Neural progenitor cell (in vitro differentiated cells): ENCODE results near the gene RNF11. TPM values are rescaled to one million over a fixed set of nuclear protein-coding genes. Genes with fewer than 3 reads are reported as not detected.

Experiments
- DNase-seq: peaks from one replicate; pipeline ENCODE4 v3.0.0-alpha.2; 2016; ENCODE audit warnings: low spot score
- H2AFZ ChIP-seq: fragments of 200-600 bp; sonication (generic); replicated peaks from 2 replicates; pipeline ENCODE4 v1.6.1; 2016; ENCODE audit warnings: antibody characterized with exemption
- H3F3A ChIP-seq: fragments of 200-600 bp; sonication (generic); 2 replicates; pipeline ENCODE4 v1.6.1; 2016; ENCODE audit warnings: antibody characterized with exemption, low read depth
- H3K27ac ChIP-seq: fragments of 200-600 bp; sonication (generic); 2 replicates; pipeline ENCODE4 v1.5.1; 2016; ENCODE audit warnings: mild to moderate bottlenecking
- H3K27me3 ChIP-seq: fragments of 200-600 bp; sonication (generic); 2 replicates; pipeline ENCODE4 v1.6.1; 2016; ENCODE audit warnings: mild to moderate bottlenecking, moderate library complexity
- H3K36me3 ChIP-seq: fragments of 200-600 bp; sonication (generic); 2 replicates; pipeline ENCODE4 v1.5.1; 2016
- H3K4me1 ChIP-seq: fragments of 200-600 bp; sonication (generic); 2 replicates; pipeline ENCODE4 v1.6.1; 2016; ENCODE audit warnings: mixed run types
- H3K4me2 ChIP-seq: fragments of 200-600 bp; sonication (generic); 2 replicates; pipeline ENCODE4 v1.6.1; 2016
- H3K4me3 ChIP-seq: fragments of 200-600 bp; sonication (generic); 2 replicates; pipeline ENCODE4 v1.5.1; 2016
- H3K79me2 ChIP-seq: fragments of 200-600 bp; sonication (generic); 2 replicates; pipeline ENCODE4 v1.6.1; 2016; ENCODE audit warnings: low read depth
- H3K9ac ChIP-seq: fragments of 200-600 bp; sonication (generic); 2 replicates; pipeline ENCODE4 v1.6.1; 2016
- H3K9me3 ChIP-seq: fragments of 200-600 bp; sonication (generic); 2 replicates; pipeline ENCODE4 v1.5.1; 2016; ENCODE audit warnings: low read depth
- H4K20me1 ChIP-seq: fragments of 200-600 bp; sonication (generic); 2 replicates; pipeline ENCODE4 v1.6.1; 2016; ENCODE audit warnings: low read depth
- H3K27ac Mint-ChIP-seq: 3 replicates; pipeline ENCODE4 v1.8.0; 2021; ENCODE audit warnings: mixed read lengths
- H3K27me3 Mint-ChIP-seq: 2 replicates; pipeline ENCODE4 v1.8.0; 2022; ENCODE audit warnings: low read depth, mild to moderate bottlenecking, inconsistent platforms, moderate library complexity, mixed read lengths; ENCODE audit not compliant: insufficient read depth
- H3K36me3 Mint-ChIP-seq: 3 replicates; pipeline ENCODE4 v1.8.0; 2021; ENCODE audit warnings: mixed read lengths
- H3K4me1 Mint-ChIP-seq: 3 replicates; pipeline ENCODE4 v1.8.0; 2021; ENCODE audit warnings: mixed read lengths
- H3K4me3 Mint-ChIP-seq: 3 replicates; pipeline ENCODE4 v1.8.0; 2021; ENCODE audit warnings: mild to moderate bottlenecking, moderate library complexity, mixed read lengths
- H3K9me3 Mint-ChIP-seq: 3 replicates; pipeline ENCODE4 v1.8.0; 2020; ENCODE audit warnings: mixed read lengths
- EZH2 ChIP-seq: fragments of 200-600 bp; sonication (generic); IDR thresholded peaks from 2 replicates; pipeline ENCODE4 v1.6.1; 2017; ENCODE audit warnings: antibody characterized with exemption, mild to moderate bottlenecking, moderate library complexity
- EZH2phosphoT487 ChIP-seq: fragments of 200-600 bp; sonication (generic); IDR thresholded peaks from 2 replicates; pipeline ENCODE4 v1.6.1; 2017; ENCODE audit warnings: antibody characterized with exemption
- total RNA-seq: library from RNA; depleted of rRNA; stranded (reverse); fragments of >200 nt; gene quantifications from 2 replicates; pipeline ENCODE4 v1.2.3, GENCODE V29; 2015; ENCODE audit warnings: low replicate concordance
- TF ChIP-seq, protein P1 (sequence below): fragments of 200-600 bp; sonication (generic); IDR thresholded peaks from 2 replicates; pipeline ENCODE4 v1.5.1; 2017; ENCODE audit warnings: antibody characterized with exemption, mild to moderate bottlenecking

Gene RNF11
- total RNA-seq, 1 donor from 2014 or later: 108 TPM

DNA sequence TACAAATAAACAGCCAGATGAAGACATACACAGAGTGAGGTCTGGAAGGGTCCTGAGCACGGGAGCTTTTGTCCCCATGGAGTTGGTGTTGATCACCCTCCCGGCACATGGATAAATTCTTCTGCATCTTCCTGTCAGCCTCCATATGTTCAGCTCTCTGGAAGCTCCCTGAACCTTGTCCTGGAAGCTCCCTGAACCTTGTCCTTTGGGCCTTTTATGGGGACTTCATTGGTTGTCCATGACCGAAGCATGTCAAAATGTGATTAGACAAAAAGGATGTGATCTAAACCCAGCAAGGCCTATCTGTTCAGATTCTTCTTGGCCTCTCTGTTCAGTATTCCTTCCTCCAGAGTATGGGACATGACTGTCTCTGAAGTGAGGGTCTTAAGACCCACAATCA is 25.4 kb upstream of the RNF11 start:
- DNase-seq: no peak
- Histone ChIP-seq H3K9ac (no peak overlapping the region), H3K79me2 (no peaks in the 10 kb centered on the region), H3K27me3 (no peaks in the 10 kb centered on the region), H3K9me3 (no peaks in the 10 kb centered on the region), H3K36me3 (no peaks in the 10 kb centered on the region), H2AFZ (no peak overlapping the region), H3F3A (no peaks in the 10 kb centered on the region), H3K4me1 (no peaks in the 10 kb centered on the region), H3K4me3 (no peak overlapping the region), H3K27ac (no peak overlapping the region), H4K20me1 (no peaks in the 10 kb centered on the region), H3K4me2 (no peak overlapping the region)
- H3K4me3 Mint-ChIP-seq: no peak overlapping the region
- H3K9me3 Mint-ChIP-seq: no peaks in the 10 kb centered on the region
- no peak overlapping the region for H3K27ac Mint-ChIP-seq
- H3K36me3 Mint-ChIP-seq: no peaks in the 10 kb centered on the region
- H3K4me1 Mint-ChIP-seq: no peaks in the 10 kb centered on the region
- no peak for TF ChIP-seq EZH2
- TF ChIP-seq, protein P1, sequence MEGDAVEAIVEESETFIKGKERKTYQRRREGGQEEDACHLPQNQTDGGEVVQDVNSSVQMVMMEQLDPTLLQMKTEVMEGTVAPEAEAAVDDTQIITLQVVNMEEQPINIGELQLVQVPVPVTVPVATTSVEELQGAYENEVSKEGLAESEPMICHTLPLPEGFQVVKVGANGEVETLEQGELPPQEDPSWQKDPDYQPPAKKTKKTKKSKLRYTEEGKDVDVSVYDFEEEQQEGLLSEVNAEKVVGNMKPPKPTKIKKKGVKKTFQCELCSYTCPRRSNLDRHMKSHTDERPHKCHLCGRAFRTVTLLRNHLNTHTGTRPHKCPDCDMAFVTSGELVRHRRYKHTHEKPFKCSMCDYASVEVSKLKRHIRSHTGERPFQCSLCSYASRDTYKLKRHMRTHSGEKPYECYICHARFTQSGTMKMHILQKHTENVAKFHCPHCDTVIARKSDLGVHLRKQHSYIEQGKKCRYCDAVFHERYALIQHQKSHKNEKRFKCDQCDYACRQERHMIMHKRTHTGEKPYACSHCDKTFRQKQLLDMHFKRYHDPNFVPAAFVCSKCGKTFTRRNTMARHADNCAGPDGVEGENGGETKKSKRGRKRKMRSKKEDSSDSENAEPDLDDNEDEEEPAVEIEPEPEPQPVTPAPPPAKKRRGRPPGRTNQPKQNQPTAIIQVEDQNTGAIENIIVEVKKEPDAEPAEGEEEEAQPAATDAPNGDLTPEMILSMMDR: no peak
- no peak for TF ChIP-seq EZH2phosphoT487
- H3K27me3 Mint-ChIP-seq: peaks cover 2% of the 10 kb centered on the region

DNA sequence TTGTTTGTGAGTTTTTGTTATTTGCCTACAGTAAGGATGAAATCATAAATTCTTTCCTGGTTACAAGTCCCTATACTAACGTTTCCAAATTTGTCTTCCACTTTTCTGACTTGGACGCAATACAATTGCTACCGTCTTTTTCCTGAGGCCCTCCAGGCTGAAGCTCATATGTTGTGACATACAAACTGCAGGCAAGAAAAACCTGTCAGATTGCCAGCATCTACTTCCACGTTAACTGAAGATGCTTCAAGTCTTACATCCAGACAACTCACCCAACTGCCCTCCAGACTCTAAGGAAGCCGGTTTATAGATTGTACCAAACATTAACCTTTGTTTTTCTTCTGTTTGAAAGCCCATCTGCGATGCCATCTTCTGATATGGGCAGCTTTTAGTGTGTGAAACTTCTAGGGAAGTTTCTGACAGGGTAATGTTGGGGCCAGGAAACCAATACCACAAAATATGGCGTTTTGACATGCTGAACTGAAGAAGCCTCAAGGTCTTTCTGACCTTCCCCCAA is 21.4 kb upstream of the RNF11 start:
- Histone ChIP-seq H3K9ac (no peak overlapping the region), H3K9me3 (no peaks in the 10 kb centered on the region), H3K4me3 (no peak overlapping the region), H3K4me2 (no peak overlapping the region), H3K79me2 (no peaks in the 10 kb centered on the region), H2AFZ (no peak overlapping the region), H3K4me1 (no peaks in the 10 kb centered on the region), H3K27ac (no peak overlapping the region), H4K20me1 (no peaks in the 10 kb centered on the region), H3K27me3 (no peaks in the 10 kb centered on the region), H3F3A (no peaks in the 10 kb centered on the region), H3K36me3 (no peaks in the 10 kb centered on the region)
- no peak overlapping the region for H3K27ac Mint-ChIP-seq
- H3K36me3 Mint-ChIP-seq: no peaks in the 10 kb centered on the region
- H3K27me3 Mint-ChIP-seq: no peaks in the 10 kb centered on the region
- TF ChIP-seq, protein P1: no peak
- no peak for TF ChIP-seq EZH2
- no peak for TF ChIP-seq EZH2phosphoT487
- no peaks in the 10 kb centered on the region for H3K4me1 Mint-ChIP-seq
- DNase-seq: no peak
- no peak overlapping the region for H3K4me3 Mint-ChIP-seq
- H3K9me3 Mint-ChIP-seq: no peaks in the 10 kb centered on the region

DNA sequence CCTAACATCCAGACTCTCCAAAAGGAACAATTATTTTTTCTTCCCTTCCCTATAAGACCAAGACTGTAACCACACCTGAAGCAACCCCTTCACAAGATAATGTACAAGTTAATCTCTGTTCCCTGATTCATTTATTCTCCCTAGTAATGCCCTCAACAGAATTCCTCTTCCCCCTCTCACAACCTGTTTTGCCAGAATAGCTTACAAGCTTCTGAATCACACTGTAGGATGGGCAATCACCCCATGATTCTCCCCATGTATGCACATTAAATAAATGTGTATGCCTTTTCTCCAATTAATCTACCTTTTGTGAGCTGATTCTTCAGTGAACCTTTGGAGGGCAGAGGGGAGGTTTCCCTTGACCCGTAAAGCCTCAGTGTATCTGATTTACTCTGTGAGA is 20.9 kb upstream of the RNF11 start:
- no peaks in the 10 kb centered on the region for H4K20me1 ChIP-seq
- no peak overlapping the region for H3K4me2 ChIP-seq
- DNase-seq: no peak
- H3K4me3 Mint-ChIP-seq: no peak overlapping the region
- no peaks in the 10 kb centered on the region for H3K9me3 Mint-ChIP-seq
- no peaks in the 10 kb centered on the region for H3K27me3 ChIP-seq
- H3K36me3 ChIP-seq: no peaks in the 10 kb centered on the region
- no peaks in the 10 kb centered on the region for H3K79me2 ChIP-seq
- H3K36me3 Mint-ChIP-seq: no peaks in the 10 kb centered on the region
- H3K9me3 ChIP-seq: no peaks in the 10 kb centered on the region
- H3K4me1 ChIP-seq: no peaks in the 10 kb centered on the region
- no peak overlapping the region for H3K9ac ChIP-seq
- no peak overlapping the region for H3K27ac ChIP-seq
- H3K4me3 ChIP-seq: no peak overlapping the region
- H2AFZ ChIP-seq: no peak overlapping the region
- TF ChIP-seq EZH2phosphoT487: no peak
- no peak for TF ChIP-seq EZH2
- TF ChIP-seq, protein P1: no peak
- H3F3A ChIP-seq: no peaks in the 10 kb centered on the region
- H3K27ac Mint-ChIP-seq: no peak overlapping the region
- H3K27me3 Mint-ChIP-seq: no peaks in the 10 kb centered on the region
- H3K4me1 Mint-ChIP-seq: no peaks in the 10 kb centered on the region
